ENCODE results near the gene AADAC.

DNA sequence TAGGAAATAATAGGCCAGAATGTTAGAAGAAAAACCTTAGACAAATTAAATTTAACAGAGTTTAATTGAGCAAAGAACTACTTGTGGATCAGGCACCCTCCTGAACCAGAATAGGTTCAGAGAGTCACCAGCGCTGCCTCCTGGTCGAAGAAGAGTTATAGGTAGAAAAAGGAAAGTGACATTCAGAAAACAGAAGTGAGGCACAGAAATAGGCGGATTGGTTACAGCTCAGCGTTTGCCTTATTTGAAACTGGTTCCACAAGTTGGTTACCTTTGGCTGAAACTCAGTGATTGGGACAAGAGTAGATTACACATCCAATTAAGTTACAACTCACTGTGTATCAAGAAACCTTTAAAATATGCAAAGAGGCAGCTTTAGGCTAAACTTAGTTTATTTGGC lies 4.4 kb downstream of the AADAC start:
- TF ChIP-seq, protein P1, sequence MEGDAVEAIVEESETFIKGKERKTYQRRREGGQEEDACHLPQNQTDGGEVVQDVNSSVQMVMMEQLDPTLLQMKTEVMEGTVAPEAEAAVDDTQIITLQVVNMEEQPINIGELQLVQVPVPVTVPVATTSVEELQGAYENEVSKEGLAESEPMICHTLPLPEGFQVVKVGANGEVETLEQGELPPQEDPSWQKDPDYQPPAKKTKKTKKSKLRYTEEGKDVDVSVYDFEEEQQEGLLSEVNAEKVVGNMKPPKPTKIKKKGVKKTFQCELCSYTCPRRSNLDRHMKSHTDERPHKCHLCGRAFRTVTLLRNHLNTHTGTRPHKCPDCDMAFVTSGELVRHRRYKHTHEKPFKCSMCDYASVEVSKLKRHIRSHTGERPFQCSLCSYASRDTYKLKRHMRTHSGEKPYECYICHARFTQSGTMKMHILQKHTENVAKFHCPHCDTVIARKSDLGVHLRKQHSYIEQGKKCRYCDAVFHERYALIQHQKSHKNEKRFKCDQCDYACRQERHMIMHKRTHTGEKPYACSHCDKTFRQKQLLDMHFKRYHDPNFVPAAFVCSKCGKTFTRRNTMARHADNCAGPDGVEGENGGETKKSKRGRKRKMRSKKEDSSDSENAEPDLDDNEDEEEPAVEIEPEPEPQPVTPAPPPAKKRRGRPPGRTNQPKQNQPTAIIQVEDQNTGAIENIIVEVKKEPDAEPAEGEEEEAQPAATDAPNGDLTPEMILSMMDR (IDR thresholded peaks at IDR 0.05; ENCODE audit: low read depth, low read length, poor library complexity, severe bottlenecking), result no peak
- TF ChIP-seq EZH2phosphoT487 (IDR thresholded peaks at IDR 0.05; ENCODE audit: borderline replicate concordance, low read length), result no peak
